ENCODE data around the gene SUMO4. TPM values are rescaled to one million over a fixed set of nuclear protein-coding genes. Genes with fewer than 3 reads are reported as not detected.

Gene SUMO4
- polyA plus RNA-seq, 1 of the 3 experiments (the other 2 are of a cell fraction), result not detected

GRCh38 chr6:149373511-149373910 lies 26.6 kb upstream of the SUMO4 start:
- H3K9me3 ChIP-seq, result no peaks in the 10 kb centered on the region
- no peak for TF ChIP-seq GATA2 (CRISPR knock-in tag; IDR thresholded peaks at IDR 0.05)
- TF ChIP-seq, protein P1, sequence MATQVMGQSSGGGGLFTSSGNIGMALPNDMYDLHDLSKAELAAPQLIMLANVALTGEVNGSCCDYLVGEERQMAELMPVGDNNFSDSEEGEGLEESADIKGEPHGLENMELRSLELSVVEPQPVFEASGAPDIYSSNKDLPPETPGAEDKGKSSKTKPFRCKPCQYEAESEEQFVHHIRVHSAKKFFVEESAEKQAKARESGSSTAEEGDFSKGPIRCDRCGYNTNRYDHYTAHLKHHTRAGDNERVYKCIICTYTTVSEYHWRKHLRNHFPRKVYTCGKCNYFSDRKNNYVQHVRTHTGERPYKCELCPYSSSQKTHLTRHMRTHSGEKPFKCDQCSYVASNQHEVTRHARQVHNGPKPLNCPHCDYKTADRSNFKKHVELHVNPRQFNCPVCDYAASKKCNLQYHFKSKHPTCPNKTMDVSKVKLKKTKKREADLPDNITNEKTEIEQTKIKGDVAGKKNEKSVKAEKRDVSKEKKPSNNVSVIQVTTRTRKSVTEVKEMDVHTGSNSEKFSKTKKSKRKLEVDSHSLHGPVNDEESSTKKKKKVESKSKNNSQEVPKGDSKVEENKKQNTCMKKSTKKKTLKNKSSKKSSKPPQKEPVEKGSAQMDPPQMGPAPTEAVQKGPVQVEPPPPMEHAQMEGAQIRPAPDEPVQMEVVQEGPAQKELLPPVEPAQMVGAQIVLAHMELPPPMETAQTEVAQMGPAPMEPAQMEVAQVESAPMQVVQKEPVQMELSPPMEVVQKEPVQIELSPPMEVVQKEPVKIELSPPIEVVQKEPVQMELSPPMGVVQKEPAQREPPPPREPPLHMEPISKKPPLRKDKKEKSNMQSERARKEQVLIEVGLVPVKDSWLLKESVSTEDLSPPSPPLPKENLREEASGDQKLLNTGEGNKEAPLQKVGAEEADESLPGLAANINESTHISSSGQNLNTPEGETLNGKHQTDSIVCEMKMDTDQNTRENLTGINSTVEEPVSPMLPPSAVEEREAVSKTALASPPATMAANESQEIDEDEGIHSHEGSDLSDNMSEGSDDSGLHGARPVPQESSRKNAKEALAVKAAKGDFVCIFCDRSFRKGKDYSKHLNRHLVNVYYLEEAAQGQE (IDR thresholded peaks at IDR 0.05; ENCODE audit: low read depth, low read length), result no peak
- TF ChIP-seq EP300 (IDR thresholded peaks at IDR 0.05; ENCODE audit: borderline replicate concordance in 1 of 2, low read depth in 1 of 2, low read length in 1 of 2), result no peak
- no peak for TF ChIP-seq MAX (IDR thresholded peaks at IDR 0.05; ENCODE audit: low read depth)
- no peak for TF ChIP-seq ELF1 (IDR thresholded peaks at IDR 0.05)
- TF ChIP-seq TCF12 (IDR thresholded peaks at IDR 0.05), result no peak
- TF ChIP-seq RCOR1 (IDR thresholded peaks at IDR 0.05; ENCODE audit: low read length), result no peak
- no peak for TF ChIP-seq SIN3A (IDR thresholded peaks at IDR 0.05; ENCODE audit: borderline replicate concordance, low read depth, low read length)
- TF ChIP-seq FOSL2 (IDR thresholded peaks at IDR 0.05; ENCODE audit: borderline replicate concordance, low read depth), result no peak
- no peak for TF ChIP-seq NRF1 (IDR thresholded peaks at IDR 0.05; ENCODE audit: low read depth, low read length)
- TF ChIP-seq NFIC (IDR thresholded peaks at IDR 0.05; ENCODE audit: borderline replicate concordance), result no peak
- TF ChIP-seq PBX3 (IDR thresholded peaks at IDR 0.05), result no peak
- no peak for TF ChIP-seq FOXM1 (IDR thresholded peaks at IDR 0.05; ENCODE audit: low read depth)
- no peak for TF ChIP-seq CTCF (IDR thresholded peaks at IDR 0.05)
- TF ChIP-seq JUND (IDR thresholded peaks at IDR 0.05), result no peak
- TF ChIP-seq FOXJ3 (CRISPR knock-in tag; IDR thresholded peaks at IDR 0.05), result no peak
- TF ChIP-seq IRF3 (IDR thresholded peaks at IDR 0.05; ENCODE audit: low read depth, low read length), result no peak
- TF ChIP-seq, protein P2, sequence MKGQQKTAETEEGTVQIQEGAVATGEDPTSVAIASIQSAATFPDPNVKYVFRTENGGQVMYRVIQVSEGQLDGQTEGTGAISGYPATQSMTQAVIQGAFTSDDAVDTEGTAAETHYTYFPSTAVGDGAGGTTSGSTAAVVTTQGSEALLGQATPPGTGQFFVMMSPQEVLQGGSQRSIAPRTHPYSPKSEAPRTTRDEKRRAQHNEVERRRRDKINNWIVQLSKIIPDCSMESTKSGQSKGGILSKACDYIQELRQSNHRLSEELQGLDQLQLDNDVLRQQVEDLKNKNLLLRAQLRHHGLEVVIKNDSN (IDR thresholded peaks at IDR 0.05; ENCODE audit: borderline replicate concordance, low read depth), result no peak
- TF ChIP-seq SMC3 (IDR thresholded peaks at IDR 0.05; ENCODE audit: low read depth, low read length), result no peak
- peaks cover 25 to 28% of the 10 kb centered on the region in 2 experiments for H3K36me3 ChIP-seq (replicated peaks in 1 of 2; ENCODE audit: control insufficient read depth in 1 of 2, insufficient read depth in 2 of 2, low read length in 1 of 2)
- H3K27me3 ChIP-seq (ENCODE audit: insufficient read depth), result no peaks in the 10 kb centered on the region
- no peaks in the 10 kb centered on the region; a peak in 2 of 4 replicates for H3K4me1 ChIP-seq (ENCODE audit: control insufficient read depth in 1 of 2, insufficient read depth in 2 of 2, low read depth in 1 of 2, low read length in 1 of 2)
- peaks cover 41% of the 10 kb centered on the region for H4K20me1 ChIP-seq (ENCODE audit: insufficient read depth)
- no peak for DNase-seq
- no peak overlapping the region for H3K9ac ChIP-seq
- H3K4me3 ChIP-seq (ENCODE audit: low read depth in 2 of 2, low read length in 1 of 2), result no peak overlapping the region
- H3K79me2 ChIP-seq (ENCODE audit: insufficient read depth), result peaks cover 85% of the 10 kb centered on the region
- 96% methylated on average over 2 of the region's 2 CpGs for WGBS (ENCODE audit: low lambda C conversion rate)
- no peak overlapping the region for H2AFZ ChIP-seq (ENCODE audit: low read depth)
- H3K9me2 ChIP-seq, result no peaks in the 10 kb centered on the region
- CTCF ChIA-PET, result interaction anchor here (1.0 kb wide), 1 partner anchor 58 kb away, joined by 4 read pairs; no protein-coding TSS in a partner anchor
- H3K4me2 ChIP-seq, result no peak overlapping the region
- POLR2A ChIA-PET, result no interaction called here
- H3F3A ChIP-seq (replicated peaks; ENCODE audit: insufficient read depth), result peaks cover 11% of the 10 kb centered on the region
- no peak overlapping the region for H3K27ac ChIP-seq (ENCODE audit: low read depth in 2 of 2, low read length in 1 of 2)
